Aortic smooth muscle cell (primary cell): Measurements from ENCODE around the gene WDTC1. TPM values are rescaled to one million over a fixed set of nuclear protein-coding genes. Genes with fewer than 3 reads are reported as not detected.

Source experiments
- total RNA-seq: library from RNA; depleted of rRNA; stranded (reverse); fragments of >200 nt; gene quantifications from 2 replicates; pipeline ENCODE4 v1.2.3, GENCODE V29; 2014

WDTC1 gene, protein sequence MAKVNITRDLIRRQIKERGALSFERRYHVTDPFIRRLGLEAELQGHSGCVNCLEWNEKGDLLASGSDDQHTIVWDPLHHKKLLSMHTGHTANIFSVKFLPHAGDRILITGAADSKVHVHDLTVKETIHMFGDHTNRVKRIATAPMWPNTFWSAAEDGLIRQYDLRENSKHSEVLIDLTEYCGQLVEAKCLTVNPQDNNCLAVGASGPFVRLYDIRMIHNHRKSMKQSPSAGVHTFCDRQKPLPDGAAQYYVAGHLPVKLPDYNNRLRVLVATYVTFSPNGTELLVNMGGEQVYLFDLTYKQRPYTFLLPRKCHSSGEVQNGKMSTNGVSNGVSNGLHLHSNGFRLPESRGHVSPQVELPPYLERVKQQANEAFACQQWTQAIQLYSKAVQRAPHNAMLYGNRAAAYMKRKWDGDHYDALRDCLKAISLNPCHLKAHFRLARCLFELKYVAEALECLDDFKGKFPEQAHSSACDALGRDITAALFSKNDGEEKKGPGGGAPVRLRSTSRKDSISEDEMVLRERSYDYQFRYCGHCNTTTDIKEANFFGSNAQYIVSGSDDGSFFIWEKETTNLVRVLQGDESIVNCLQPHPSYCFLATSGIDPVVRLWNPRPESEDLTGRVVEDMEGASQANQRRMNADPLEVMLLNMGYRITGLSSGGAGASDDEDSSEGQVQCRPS
- total RNA-seq = 19.3 and 23.6 TPM in 2 replicates

DNA sequence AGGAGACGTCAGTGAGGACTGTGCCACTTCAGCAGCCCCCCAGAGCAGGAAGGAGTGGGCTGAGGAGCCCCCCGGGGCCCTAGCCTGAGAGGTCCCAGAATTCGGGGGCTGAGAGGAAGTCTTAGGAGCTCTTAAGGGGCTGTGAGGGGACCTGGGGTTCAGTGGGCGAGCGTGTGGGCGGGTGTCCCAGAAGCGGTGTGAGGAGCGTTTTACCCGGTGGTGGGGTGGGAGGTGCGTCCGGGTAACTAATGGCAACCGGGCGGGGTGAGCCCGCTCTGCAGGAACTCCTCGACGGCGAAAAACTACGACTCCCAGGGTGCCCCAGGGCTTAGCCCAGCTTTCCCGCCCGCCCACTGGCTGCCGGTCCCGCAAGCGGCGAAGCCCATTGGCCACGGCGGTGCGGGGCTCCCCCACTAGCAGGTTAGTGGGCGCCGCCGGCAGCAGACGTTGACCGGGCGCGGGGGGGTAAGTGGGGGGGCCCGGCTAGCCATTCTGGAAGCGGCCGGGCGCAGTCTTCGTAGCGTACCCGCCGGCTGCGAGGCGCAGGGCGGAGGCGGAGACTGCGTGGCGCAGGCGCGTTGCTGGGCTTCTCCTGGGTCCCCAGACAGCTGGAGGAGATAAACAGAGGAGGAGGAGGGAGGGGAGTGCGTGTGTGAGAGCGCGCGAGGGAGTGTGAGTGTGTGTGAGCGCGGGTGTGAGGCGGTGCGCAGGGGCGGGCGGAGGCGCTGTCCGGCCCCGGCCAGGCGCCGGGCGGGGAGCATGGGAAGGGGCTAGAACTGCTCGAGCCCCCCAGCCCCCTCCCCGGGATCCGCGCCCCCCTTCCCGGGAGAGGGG is at the start of gene WDTC1:
TSS of gene WDTC1 (plus strand) at position 584 of the 834 bp plus-strand sequence. CDS start 26,423 bp downstream, outside the sequence.

GRCh38 chr1:27321813-27322568 is 87.6 kb downstream of the WDTC1 start, which contains the start of gene TMEM222:
Gene TMEM222 (plus strand): TSS chr1:27322163. CDS start chr1:27322198, 35 bp downstream.

DNA sequence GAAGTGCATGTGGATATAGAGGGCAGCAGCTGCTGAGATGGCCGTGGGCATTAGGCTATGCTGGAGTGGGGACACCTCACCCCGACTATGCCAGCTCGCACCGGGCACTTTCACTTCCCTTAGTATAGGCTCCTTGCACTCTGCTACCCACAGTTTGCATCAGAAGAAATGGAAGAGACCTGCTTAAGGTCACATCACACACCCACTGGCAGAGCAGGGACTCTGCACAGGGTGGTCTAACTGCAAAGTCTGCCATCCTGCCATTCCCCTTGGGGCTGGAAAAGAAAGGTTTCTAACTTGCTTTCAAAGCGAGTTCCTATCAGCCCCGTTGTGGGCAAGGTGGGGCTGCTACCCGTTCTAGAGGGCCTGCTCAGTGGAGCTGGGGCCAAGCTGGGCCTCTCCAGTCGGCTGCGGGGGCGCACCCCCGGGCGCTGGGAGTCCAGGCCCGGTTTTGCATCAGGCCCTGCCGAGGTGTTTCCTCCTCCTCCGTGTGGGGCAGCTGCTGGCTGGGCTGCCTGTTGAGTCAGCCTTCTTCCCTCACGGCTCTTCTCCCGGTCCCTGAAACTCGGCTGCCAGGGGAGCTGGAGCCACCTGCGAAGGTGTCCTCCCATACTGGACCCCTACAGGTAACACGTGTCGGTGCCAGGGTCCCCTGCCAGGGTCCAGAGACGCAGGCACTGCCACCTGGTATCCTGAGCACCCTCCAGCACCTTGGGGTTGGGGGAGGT is 107.3 kb downstream of the WDTC1 start, which contains the start of gene SYTL1:
TSS of gene SYTL1 (plus strand) at position 498 of the 728 bp plus-strand sequence. CDS start 3,313 bp downstream, outside the sequence.

Other genes starting within 250 kb of the WDTC1 start
- gene TRNP1, start 240.9 kb upstream of the WDTC1 start, total RNA-seq = 2.1 and 3.3 TPM in 2 replicates
- gene TENT5B, start 221.8 kb upstream of the WDTC1 start, total RNA-seq = 0.40 and 0.62 TPM in 2 replicates
- gene SLC9A1, start 79.5 kb upstream of the WDTC1 start, total RNA-seq = 5.0 and 12.0 TPM in 2 replicates
- 19.9 and 25.1 TPM in 2 replicates for gene TMEM222, start 87.5 kb downstream of the WDTC1 start, total RNA-seq
- gene SYTL1, start 107.4 kb downstream of the WDTC1 start, total RNA-seq = 0.13 and 0.19 TPM in 2 replicates
- gene MAP3K6, start 132.3 kb downstream of the WDTC1 start, total RNA-seq = 18.2 and 19.0 TPM in 2 replicates
- not detected in 2 replicates for gene FCN3, start 140.2 kb downstream of the WDTC1 start, total RNA-seq
- gene CD164L2, start 148.7 kb downstream of the WDTC1 start, total RNA-seq = not detected in 2 replicates
- 0.19 and 0.53 TPM in 2 replicates for gene GPR3, start 158.0 kb downstream of the WDTC1 start, total RNA-seq